Pons (tissue), 1 donor: Measurements from ENCODE around the gene ACTL6B.

ENCODE experiments used
- DNase-seq: peaks from one replicate; pipeline ENCODE4 v3.0.0-alpha.2; 2016; ENCODE audit warnings: low spot score

The ACTL6B gene

DNA sequence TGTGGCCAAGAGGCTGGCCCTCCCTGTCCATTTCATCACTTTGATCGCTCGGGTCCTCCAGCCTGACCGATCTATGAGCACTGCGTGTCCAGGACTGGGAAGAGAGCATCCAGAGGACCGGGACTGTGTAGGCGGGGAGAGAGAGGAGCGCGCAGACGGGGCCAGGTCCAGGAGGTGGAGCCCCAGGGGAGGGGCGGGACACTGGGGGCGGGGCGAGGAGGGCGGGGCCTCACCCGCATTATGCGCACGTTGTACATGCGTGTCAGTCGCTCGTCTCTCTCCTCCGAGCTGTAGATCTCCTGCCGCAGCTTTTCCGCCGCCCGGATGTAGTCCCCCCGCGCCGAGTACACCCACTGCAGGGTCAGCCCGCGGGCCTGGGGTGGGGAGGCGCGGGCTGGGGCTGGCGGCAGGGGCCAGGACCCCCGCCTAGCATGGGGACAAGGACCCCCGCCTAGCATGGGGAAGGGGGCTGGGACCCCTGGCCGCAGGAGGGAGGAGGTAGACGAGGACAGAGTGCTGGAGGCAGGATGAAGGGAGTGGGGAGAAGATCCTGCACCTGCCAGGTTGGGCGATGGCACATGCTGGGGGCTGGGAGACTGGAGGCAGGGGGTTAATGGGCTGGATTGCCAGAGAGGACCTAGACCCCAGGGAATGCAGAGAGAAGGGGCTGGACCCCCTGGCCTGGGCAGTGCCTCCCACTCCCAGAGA lies 29.6 kb downstream of the ACTL6B start:
- DNase-seq, result no peak

GRCh38 chr7:100626055-100626454 lies 30.2 kb downstream of the ACTL6B start:
- no peak for DNase-seq

GRCh38 chr7:100623951-100624824 lies 32.1 kb downstream of the ACTL6B start:
- no peak for DNase-seq

GRCh38 chr7:100621554-100621953 lies 34.7 kb downstream of the ACTL6B start:
- DNase-seq, result no peak

DNA sequence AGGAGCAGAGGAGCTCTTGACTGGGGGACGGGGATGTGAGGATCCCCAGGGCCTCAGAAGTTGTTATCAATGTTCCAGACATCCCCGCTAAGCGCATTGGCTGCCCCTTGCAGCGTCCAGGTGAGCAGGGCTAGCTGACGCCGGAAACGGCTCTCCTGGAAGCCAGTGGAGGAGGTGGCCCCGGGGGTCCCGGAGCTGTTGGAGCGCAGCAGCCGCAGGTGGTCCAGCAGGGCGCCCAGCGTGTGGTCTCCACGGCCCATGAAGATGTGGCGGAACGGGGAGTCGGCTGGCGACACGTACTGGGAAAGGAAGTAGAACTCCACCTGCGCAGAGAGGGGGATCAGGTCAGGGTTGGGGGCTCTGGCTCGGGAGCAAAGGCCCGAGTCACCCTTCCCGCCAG lies 35.4 kb downstream of the ACTL6B start:
- no peak for DNase-seq

DNA sequence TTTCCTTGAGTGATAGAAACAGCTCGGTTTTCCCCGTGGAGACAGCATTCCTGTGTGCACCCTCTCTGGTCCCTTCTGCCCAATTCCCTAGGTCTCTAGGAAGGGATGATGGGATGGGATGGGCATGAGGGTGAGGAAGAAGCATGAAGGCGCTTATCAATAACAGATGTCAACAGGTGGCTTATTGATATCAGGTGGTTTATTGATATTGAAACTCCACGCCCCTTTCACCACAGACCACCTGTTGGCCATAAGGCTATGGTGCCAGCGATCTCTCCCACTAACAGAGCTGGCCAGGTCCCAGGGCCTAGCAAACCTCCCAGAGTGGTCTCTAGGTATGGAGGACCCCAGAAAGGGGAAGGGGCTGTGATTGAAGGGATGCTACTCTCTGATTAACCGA lies 36.0 kb downstream of the ACTL6B start:
- DNase-seq, result no peak

DNA sequence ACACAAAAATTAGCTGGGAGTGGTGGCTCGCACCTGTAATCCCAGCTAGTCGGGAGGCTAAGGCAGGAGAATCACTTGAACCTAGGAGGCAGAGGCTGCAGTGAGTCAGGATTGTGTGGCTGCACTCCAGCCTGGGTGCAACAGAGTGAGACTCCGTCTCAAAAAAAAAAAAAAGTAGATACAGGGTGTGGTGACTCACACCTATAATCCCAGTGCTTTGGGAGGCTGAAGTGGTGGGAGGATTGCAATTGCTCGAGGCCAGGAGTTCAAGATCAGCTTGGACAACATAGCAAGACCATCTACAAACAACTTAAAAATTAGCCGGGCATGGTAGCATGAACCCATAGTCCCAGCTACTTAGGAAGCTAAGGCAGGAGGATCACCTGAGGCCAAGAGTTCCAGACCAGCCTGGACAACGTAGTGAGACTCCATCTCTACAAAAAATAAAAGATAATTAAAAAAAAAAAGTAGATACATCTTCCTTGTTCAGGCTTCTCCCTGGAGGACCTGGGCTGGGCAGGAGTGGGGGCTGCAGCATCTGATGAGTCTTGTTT lies 41.9 kb downstream of the ACTL6B start:
- DNase-seq, result no peak

DNA sequence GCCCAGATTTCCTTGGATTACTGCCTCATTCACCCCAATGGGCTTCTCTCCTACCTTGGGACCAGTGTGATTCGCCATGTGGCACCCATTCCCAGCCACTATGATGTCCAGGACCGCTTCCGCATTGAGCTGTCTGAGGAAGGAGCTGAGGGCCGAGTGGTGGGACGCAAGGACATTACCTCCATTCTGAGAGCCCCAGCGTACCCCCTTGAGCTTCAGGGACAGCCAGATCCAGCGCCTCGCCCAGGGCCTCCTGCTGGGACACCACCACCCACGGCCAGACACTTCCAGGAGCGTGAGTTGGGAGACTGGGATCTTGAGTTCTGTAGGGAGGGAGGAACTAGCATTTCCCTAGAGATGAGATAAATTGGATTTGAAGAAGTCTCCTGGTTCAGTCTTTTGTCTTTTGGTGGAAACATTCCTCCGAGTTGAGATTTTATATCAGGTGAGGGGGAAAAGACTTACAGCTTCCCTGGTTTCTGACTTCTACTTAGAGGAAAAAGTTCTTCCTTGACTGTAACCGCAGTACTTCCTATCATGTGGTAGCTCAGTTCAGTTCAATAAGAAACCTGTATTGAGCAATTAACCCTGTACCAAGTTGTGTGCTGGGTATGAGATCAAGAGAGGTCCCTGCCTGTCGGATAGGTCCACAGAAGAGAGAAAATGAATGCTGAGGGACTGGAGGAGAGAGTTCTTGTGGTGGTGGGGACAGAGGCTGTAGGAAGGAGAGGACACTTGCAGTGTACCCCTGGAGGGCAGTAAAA lies 42.7 kb downstream of the ACTL6B start:
- no peak for DNase-seq

- DNase-seq, result no peak
These were observed 43.4 kb downstream of the ACTL6B start for GRCh38 chr7:100612730-100613390.

DNA sequence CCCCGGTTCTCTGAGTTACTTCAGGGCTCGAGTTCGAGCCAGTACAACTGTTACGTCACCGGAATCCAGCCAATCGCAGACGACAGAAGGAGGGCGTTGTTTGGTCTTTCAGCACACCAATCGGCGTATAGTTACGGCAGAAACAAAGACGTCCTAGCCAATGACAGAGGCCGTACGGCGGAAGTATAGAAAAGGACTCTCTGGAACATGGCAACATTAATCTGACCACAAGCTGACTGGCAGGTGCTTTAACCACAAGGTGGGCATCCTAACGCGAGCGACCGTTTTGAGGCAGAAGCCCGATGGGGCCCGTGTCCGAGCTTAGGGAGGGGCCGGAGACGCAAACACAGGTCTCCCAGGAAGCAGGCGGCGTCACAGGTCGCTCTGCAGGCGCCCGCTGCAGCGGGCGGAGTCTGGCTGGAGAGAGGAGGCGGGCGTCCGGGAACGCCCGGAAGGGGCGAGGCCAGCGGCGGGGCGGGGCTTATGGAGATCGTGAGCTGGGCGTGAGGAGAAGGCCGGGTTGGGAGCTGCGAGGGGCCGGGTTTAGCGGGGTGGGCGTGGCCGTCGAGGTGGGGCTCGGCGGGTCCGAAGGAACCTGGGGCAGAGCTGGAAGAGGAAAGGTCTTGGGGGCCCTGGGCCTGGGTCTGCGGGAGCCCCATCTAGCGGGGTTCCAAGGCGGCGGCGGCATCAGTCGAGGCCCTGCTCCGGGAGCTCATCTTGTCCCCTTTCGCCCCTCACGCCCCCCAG lies 44.1 kb downstream of the ACTL6B start, which contains the start of gene MOSPD3:
MOSPD3 (plus strand) TSS at position 558 of the 747 bp plus-strand sequence. CDS start 252 bp downstream, outside the sequence.
- peak; percentile 100 for DNase-seq

DNA sequence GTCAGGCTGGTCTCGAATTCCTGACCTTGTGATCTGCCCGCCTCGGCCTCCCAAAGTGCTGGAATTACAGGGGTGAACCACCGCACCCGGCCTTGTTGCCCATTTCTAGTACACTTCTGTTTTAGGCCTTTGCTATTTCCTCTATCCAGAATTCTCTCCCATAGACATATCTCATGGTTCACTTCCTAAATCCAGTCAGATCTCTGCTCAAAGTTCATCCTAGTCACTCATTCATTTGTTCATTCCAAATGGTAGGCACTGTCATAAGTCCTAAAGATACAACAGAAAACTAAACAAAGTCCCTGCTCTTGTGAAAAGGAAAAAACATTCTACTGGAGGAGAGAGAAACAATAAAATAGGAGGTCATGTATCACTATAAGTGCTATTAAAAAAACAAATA lies 46.3 kb downstream of the ACTL6B start:
- DNase-seq, result no peak

GRCh38 chr7:100607111-100607510 lies 49.1 kb downstream of the ACTL6B start:
- DNase-seq, result no peak

DNA sequence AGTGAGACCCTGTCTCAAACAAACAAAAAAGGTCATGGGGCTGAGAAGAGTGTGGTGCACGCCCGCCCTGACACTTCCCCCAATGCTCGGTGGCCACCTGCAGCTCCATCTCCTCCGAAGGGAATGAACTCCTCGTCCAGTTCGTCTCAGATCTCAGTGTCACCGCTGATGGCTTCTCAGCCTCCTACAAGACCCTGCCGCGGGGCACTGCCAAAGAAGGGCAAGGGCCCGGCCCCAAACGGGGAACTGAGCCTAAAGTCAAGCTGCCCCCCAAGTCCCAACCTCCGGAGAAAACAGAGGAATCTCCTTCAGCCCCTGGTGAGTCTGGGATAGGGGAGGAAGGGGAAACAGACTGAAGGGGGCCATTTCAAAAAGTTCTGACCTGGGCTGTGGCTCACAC lies 49.9 kb downstream of the ACTL6B start:
- DNase-seq, result no peak

- no peak for DNase-seq
These were observed 51.0 kb downstream of the ACTL6B start for GRCh38 chr7:100604976-100605911.

GRCh38 chr7:100604028-100604975 lies 51.9 kb downstream of the ACTL6B start:
- DNase-seq, result no peak

- no peak for DNase-seq
These were observed 52.6 kb downstream of the ACTL6B start for GRCh38 chr7:100603726-100604027.

GRCh38 chr7:100602889-100603725 lies 53.1 kb downstream of the ACTL6B start:
- no peak for DNase-seq

- no peak for DNase-seq
These were observed 55.6 kb downstream of the ACTL6B start for GRCh38 chr7:100600730-100601038.
